Activated naive CD8-positive, alpha-beta T cell treated with anti-CD3 and anti-CD28 coated beads, Interleukin-2, amount 50 U/mL, for 16 hours (primary cell): Measurements from ENCODE around the gene TMEM8B.

Source experiments
- DNase-seq: peaks from one replicate; pipeline ENCODE4 v3.0.0-alpha.2; 2020; ENCODE audit warnings: low read depth, low spot score

Gene TMEM8B

GRCh38 chr9:35841645-35841900 lies 12.5 kb downstream of the TMEM8B start:
- no peak for DNase-seq

DNA sequence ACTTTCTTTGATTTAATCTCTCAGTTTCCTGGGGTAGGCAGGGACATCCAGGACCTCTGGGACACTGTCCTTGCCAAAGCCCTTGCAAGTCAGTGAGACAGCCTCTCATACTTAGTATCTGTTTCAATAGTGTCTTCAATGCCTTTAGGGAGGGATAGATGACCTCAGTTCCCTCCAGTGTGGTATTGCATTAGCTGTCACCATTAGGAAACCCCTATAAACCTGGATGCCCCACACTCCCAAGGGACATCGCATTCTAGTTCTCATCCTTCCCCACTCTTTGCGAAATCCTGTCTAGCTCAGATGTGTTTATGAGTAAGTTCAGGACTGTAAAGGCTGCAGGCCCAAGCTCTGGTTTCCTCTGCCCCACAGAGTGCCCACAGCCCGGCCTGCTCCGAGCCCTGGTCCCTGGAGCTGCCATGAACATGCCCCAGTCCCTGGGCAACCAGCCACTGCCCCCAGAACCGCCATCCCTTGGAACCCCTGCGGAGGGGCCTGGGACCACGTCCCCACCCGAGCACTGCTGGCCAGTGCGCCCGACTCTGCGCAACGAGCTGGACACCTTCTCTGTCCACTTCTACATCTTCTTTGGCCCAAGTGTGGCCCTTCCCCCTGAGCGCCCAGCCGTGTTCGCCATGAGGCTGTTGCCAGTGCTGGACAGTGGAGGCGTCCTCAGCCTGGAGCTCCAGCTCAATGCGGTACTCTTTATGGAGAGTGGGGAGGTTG lies 13.2 kb downstream of the TMEM8B start:
- no peak for DNase-seq

GRCh38 chr9:35842795-35843194 lies 13.8 kb downstream of the TMEM8B start:
- DNase-seq = no peak

GRCh38 chr9:35844628-35845270 lies 15.7 kb downstream of the TMEM8B start:
- no peak for DNase-seq

- DNase-seq = no peak
These were observed 17.1 kb downstream of the TMEM8B start for GRCh38 chr9:35845824-35846771.

GRCh38 chr9:35847792-35848572 lies 19.0 kb downstream of the TMEM8B start:
- DNase-seq = no peak

- DNase-seq = no peak
These were observed 23.3 kb downstream of the TMEM8B start for GRCh38 chr9:35852267-35852815.

DNA sequence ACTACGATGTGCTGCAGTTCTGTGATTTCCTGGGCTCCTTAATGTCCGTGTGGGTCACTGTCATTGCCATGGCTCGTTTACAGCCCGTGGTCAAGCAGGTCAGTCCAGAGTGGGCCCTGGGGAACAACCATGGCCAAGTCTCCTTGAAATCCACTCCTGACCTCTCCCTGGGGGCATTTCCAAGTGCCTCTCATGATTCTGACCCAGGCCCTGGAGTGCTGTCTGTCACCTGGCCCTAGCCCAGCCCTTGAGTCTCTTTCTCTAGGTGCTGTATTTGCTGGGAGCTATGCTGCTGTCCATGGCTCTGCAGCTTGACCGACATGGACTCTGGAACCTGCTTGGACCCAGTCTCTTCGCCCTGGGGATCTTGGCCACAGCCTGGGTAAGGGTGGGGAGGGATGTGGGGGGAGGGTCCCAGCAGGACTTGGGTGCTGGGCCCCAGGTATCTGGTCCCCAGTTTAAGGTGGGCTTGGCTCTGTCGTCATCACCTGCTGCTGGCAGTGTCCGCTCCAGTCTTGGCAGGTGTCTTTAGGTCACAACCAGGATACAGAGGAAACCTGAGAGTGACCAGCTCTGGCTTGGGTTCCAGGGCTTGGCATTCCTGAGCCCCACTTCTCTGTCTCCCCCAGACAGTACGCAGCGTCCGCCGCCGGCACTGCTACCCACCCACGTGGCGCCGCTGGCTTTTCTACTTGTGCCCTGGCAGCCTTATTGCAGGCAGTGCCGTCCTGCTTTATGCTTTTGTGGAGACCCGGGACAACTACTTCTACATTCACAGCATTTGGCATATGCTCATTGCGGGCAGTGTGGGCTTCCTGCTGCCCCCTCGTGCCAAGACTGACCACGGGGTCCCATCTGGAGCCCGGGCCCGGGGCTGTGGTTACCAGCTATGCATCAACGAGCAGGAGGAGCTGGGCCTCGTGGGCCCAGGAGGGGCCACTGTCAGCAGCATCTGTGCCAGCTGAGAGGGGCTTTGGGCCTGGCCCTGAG lies 24.1 kb downstream of the TMEM8B start:
- DNase-seq = no peak

GRCh38 chr9:35854091-35854762 lies 25.2 kb downstream of the TMEM8B start:
- DNase-seq = no peak

DNA sequence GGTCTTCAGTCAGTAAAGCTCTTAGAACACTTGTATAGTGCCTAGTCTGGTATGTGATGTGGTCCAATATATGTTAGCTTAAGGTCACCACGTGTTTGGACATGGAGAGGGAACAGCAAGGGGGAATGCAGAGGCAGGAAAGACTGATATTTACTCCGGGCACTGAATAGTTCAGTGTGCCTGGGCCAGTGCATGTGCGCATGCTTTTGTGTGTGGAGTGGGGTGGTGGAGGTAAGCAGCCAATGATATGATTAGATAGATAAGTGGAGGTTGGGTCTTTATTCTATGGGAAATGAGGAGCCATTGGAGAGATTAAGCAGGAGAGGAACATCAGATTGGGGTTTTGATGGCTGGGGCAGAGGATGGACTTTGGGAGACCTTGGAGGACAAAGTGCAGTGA lies 27.2 kb downstream of the TMEM8B start:
- no peak for DNase-seq

DNA sequence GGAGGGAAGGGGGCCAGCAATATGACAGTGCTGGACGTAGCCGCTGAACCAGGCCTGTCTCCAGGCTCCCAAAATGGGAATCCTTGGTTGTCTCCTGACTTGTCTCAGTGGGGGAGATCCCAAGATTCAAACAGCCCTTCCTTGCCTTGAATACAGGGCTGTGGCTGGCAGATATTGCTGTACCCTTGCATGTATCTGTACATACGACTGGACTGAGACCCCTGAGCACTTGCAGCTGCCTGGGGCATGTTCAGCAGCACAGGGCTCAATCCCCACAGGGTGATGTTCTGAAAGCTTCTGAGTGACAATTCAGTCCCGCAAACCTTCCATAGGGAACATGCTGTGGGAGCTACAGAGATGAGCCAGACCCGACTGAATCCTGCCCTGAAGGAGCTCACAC lies 27.9 kb downstream of the TMEM8B start:
- DNase-seq = no peak

DNA sequence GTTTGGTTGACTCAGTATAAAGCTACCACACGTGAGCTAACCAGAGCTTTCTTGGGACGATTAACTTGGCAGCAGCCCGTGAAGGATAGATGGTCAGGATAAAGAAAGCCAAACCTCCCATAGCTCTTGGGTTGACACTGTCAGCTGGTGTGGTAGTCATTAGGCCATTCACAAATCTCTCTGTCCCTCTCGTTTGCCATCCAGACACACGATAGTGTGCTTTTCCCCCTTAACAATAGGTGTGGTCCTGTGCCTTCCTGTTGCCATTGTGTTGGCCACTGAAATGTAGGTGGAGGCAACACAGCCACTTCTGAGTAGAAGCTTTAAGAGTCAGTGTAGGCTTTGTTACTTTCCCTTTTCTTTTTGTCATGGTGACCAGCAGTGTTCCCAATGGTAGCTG lies 29.4 kb downstream of the TMEM8B start:
- no peak for DNase-seq

GRCh38 chr9:35859310-35859989 lies 30.4 kb downstream of the TMEM8B start:
- no peak for DNase-seq

DNA sequence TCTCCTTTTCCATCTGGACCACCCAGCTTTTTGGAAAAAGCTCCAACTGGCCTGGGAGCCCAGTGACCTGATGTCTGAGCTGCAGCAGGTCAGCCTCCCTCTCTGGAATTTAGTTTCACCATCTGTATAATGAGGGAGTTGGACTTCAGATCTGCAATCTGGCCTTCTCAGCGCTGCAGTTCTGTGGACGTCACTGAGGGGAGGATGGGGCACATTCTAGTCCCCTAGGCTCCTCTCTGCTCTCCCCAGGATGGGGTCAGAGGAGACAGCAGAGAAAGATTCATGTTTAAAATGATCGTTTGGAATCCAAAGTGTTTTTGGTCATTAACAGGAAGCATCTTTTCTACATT lies 30.9 kb downstream of the TMEM8B start:
- no peak for DNase-seq

DNA sequence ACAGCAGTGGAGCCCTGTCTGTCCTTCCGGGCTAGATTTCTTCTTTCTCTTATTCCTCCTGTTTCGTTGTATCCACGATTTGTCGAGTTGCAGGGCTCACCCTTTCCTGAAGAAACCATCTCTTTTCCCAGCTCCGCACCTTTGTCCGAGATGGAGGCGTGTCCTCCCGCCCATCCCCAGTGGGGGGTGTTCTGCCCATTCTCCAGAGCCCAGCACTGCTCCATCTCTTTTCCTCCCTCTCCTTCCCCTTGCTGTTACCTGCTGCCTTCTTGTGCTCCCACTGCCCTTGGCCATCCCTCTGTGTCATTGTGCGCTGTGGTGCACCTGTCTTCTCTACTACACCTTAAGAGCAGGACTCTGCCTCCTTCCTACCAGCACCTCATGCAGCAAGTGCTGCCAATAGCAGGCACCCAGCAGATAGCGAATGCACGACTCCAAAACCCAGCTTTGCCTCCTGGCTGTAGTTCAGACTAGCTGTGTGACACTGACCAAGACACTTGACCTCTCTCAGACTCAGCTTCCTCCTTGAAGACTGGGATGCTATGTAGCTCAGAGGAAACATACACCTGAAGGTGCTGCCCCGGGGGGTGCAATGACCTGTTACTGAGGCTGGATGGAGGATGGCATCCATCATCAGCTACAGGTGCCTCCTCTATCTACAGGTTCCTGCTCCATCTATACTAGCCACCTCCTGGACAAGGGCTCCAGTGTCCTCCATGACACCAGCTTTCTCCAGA lies 32.3 kb downstream of the TMEM8B start:
- no peak for DNase-seq

- no peak for DNase-seq
These were observed 33.3 kb downstream of the TMEM8B start for GRCh38 chr9:35862328-35862727.

DNA sequence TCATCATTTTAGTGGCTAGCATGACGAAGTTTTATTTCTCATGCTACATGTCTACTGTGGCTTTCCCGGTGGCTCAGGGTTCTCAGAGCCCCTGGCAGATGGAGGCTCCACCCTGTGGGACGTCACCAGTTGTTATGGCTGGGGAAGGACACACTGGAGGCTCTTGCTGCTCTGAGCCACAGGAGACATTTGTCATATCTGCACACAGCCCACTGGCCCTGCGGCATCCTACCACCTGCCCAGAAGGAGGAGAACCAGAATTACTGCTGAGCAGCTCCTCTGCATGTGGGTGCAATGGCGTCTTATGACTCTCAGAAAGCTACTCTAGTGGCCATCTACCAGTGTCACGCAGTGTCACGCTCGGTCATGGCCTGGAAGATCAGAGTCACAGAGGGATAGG lies 34.6 kb downstream of the TMEM8B start:
- no peak for DNase-seq

DNA sequence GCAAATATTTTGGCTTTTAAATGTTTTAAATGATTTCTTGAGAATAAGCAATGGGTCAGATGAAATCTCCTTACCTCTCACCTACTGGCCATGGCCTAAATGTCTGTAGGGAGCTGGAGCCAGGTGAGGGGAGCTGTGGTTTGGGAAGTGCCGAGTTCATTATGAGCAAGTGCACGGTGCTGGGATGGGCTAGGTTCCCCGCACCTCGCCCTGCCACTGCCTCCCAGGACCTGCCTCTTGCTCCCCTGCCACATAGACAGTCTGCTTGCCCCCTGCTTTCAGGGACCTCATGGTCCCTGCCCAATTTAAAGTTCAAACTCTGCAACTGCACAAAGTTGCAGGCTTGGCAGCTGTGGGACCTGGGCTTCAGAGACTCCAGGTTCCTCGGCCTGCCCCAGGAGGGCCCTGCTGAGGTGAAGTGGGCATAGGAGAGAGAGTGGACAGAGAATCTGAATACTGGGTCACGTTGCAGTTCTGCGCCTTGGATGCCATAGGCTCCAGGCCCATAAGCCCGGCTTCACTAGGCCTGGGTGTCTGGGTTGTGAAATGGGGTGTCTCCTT lies 35.7 kb downstream of the TMEM8B start:
- no peak for DNase-seq
